CD14-positive monocyte (primary cell): ENCODE results near the gene DKKL1. TPM values are rescaled to one million over a fixed set of nuclear protein-coding genes. Genes with fewer than 3 reads are reported as not detected.

Experiments used
- DNase-seq, 3 donors: peaks; one replicate each; pipeline ENCODE4 v3.0.0-alpha.2; 2011 to 2022
- H2AFZ ChIP-seq: 2 replicates; pipeline ENCODE4 v1.6.0; 2012; ENCODE audit warnings: mild to moderate bottlenecking, low read depth, low read length, inconsistent platforms; ENCODE audit not compliant: insufficient read depth, poor library complexity, severe bottlenecking
- H3K27ac ChIP-seq, 2 donors: 1 replicate in 1 of 2; 2 replicates in 1 of 2; pipeline ENCODE4 v1.5.1; 2012 to 2013; ENCODE audit warnings: low read length in 2 of 2, control low read depth in 1 of 2, inconsistent platforms in 1 of 2, low read depth in 1 of 2, mild to moderate bottlenecking in 1 of 2
- H3K27me3 ChIP-seq, 2 donors: one replicate each; pipeline versions ENCODE4 v1.6.0 to v1.6.1; 2011 to 2013; ENCODE audit warnings: low read length in 2 of 2; ENCODE audit not compliant: control insufficient read depth in 2 of 2, insufficient read depth in 2 of 2
- H3K36me3 ChIP-seq, 2 donors: replicated peaks in 1 of 2; 1 replicate in 1 of 2; 2 replicates in 1 of 2; pipeline versions ENCODE4 v1.5.1 to v1.6.1; 2012 to 2013; ENCODE audit warnings: low read length in 2 of 2, control low read depth in 1 of 2, inconsistent platforms in 1 of 2, mild to moderate bottlenecking in 1 of 2; ENCODE audit not compliant: insufficient read depth in 2 of 2, control insufficient read depth in 1 of 2
- H3K4me1 ChIP-seq, 2 donors: 1 replicate in 1 of 2; 2 replicates in 1 of 2; pipeline versions ENCODE4 v1.5.1 to v1.6.1; 2012 to 2013; ENCODE audit warnings: low read length in 2 of 2, control low read depth in 1 of 2, inconsistent platforms in 1 of 2, mild to moderate bottlenecking in 1 of 2, moderate library complexity in 1 of 2; ENCODE audit not compliant: insufficient read depth in 2 of 2, control insufficient read depth in 1 of 2
- H3K4me2 ChIP-seq: replicated peaks from 2 replicates; pipeline ENCODE3; 2012; ENCODE audit warnings: low read length, moderate library complexity, mild to moderate bottlenecking; ENCODE audit not compliant: poor library complexity, severe bottlenecking; ENCODE audit errors: extremely low read depth
- H3K4me3 ChIP-seq, 3 experiments: fragments of 200-600 bp in 1 of 3; sonication (generic) in 1 of 3; replicated peaks in 1 of 3; 1 replicate in 2 of 3; 2 replicates in 1 of 3; pipeline ENCODE4 v1.5.1; 2011 to 2013; ENCODE audit warnings: low read length in 3 of 3, mild to moderate bottlenecking in 3 of 3, control low read depth in 2 of 3, low read depth in 2 of 3, inconsistent platforms in 1 of 3, moderate library complexity in 1 of 3
- H3K79me2 ChIP-seq: 2 replicates; pipeline ENCODE4 v1.6.0; 2012; ENCODE audit warnings: mild to moderate bottlenecking, control low read depth, inconsistent platforms, low read length, moderate library complexity; ENCODE audit not compliant: insufficient read depth
- H3K9ac ChIP-seq: 2 replicates; pipeline ENCODE4 v1.6.0; 2017; ENCODE audit warnings: low read length, mild to moderate bottlenecking; ENCODE audit not compliant: insufficient read depth, poor library complexity, severe bottlenecking
- H3K9me3 ChIP-seq, 2 donors: replicated peaks in 1 of 2; 1 replicate in 1 of 2; 2 replicates in 1 of 2; pipeline versions ENCODE4 v1.5.1 to v1.6.1; 2012 to 2013; ENCODE audit warnings: low read length in 2 of 2, control low read depth in 1 of 2; ENCODE audit not compliant: control insufficient read depth in 1 of 2, insufficient read depth in 1 of 2
- H4K20me1 ChIP-seq: 2 replicates; pipeline ENCODE4 v1.6.0; 2012; ENCODE audit warnings: mild to moderate bottlenecking, low read length, control low read depth, moderate library complexity; ENCODE audit not compliant: insufficient read depth
- H3K27ac Mint-ChIP-seq, 7 donors: one replicate each; pipeline ENCODE4 v1.8.0; 2020; ENCODE audit warnings: mild to moderate bottlenecking in 7 of 7, mixed read lengths in 7 of 7, moderate library complexity in 6 of 7, inconsistent platforms in 2 of 7
- H3K27me3 Mint-ChIP-seq, 3 donors: one replicate each; pipeline ENCODE4 v1.8.0; 2021 to 2022; ENCODE audit warnings: low read depth in 3 of 3, mild to moderate bottlenecking in 3 of 3, mixed read lengths in 3 of 3, moderate library complexity in 3 of 3, inconsistent platforms in 1 of 3
- H3K36me3 Mint-ChIP-seq, 2 donors: one replicate each; pipeline ENCODE4 v1.8.0; 2020; ENCODE audit warnings: mixed read lengths in 2 of 2, inconsistent platforms in 1 of 2, mild to moderate bottlenecking in 1 of 2
- H3K4me1 Mint-ChIP-seq: one replicate; pipeline ENCODE4 v1.8.0; 2020; ENCODE audit warnings: mild to moderate bottlenecking, mixed read lengths
- H3K4me3 Mint-ChIP-seq, 2 donors: one replicate each; pipeline ENCODE4 v1.8.0; 2020; ENCODE audit warnings: mild to moderate bottlenecking in 2 of 2, mixed read lengths in 2 of 2, moderate library complexity in 1 of 2
- H3K9me3 Mint-ChIP-seq, 7 donors: one replicate each; pipeline ENCODE4 v1.8.0; 2020 to 2022; ENCODE audit warnings: mixed read lengths in 7 of 7, mild to moderate bottlenecking in 6 of 7, moderate library complexity in 6 of 7, inconsistent platforms in 2 of 7
- CTCF ChIP-seq: fragments of 200-600 bp; IDR thresholded peaks from one replicate; pipeline ENCODE4 v1.8.0; 2022; ENCODE audit warnings: antibody characterized with exemption, mild to moderate bottlenecking
- WGBS: methylation state at CpG from one replicate; pipeline ENCODE4 v1.1.5; 2013; ENCODE audit warnings: missing lambda C conversion rate; ENCODE audit not compliant: insufficient coverage; 5-methylcytosine and 5-hydroxymethylcytosine counted together
- intact Hi-C, 2 donors: fragments of 100-400 bp; cut with micrococcal nuclease; formaldehyde crosslinking; loops; one replicate each; pipeline versions ENCODE4 v1.15.0 to v1.15.1; 2023
- polyA plus RNA-seq, 3 donors: library from polyadenylated mRNA; depleted of rRNA in 1 of 3; unstranded in 2 of 3; stranded (reverse) in 1 of 3; fragments of 300-500 nt in 2 of 3; fragments of >200 nt in 1 of 3; fragmentation: Illumina TruSeq in 2 of 3; gene quantifications; 1 replicate in 2 of 3; 2 replicates in 1 of 3; pipeline ENCODE4 v1.2.3, GENCODE V29; 2012 to 2021

Gene DKKL1
- polyA plus RNA-seq, 3 donors: not detected

DNA sequence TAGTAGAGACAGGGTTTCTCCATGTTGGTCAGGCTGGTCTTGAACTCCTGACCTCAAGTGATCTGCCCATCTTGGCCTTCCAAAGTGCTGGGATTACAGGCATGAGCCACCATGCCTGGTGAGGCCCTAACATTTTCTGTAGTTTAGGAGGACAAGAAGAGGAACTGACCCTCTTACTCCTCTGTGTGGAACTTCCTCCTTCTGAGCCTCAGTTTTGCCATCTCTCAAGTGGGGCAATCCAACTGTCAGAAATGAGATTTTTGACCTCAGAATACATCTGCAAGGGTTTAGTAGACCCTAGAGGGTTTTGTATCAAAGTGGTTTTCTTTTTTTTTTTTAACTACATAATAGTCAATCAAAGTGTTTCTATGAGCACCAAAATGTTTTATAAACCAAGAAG, 2.4 kb downstream of the DKKL1 start:
- peaks cover 21 to 33% of the 10 kb centered on the region in 2 donors for H3K9me3 ChIP-seq
- H3K36me3 ChIP-seq: no peaks in the 10 kb centered on the region
- no peak overlapping the region for H3K4me2 ChIP-seq
- intact Hi-C loops: no loop called here
- H3K79me2 ChIP-seq: no peaks in the 10 kb centered on the region
- Mint-ChIP-seq H3K27me3 (peaks cover 10 to 19% (median 10%) of the 10 kb centered on the region in 3 donors), H3K36me3 (peaks cover 0 to 3% of the 10 kb centered on the region in 2 donors), H3K4me1 (peaks cover 6% of the 10 kb centered on the region), H3K27ac (no peak overlapping the region), H3K4me3 (peak overlapping the region in 1 of 2 donors; percentile 26), H3K9me3 (peaks cover 11 to 39% (median 29%) of the 10 kb centered on the region in 7 donors)
- no peak overlapping the region for H3K9ac ChIP-seq
- H3K27me3 ChIP-seq: peaks cover 13 to 44% of the 10 kb centered on the region in 2 donors
- H3K4me1 ChIP-seq: peaks cover 12 to 27% of the 10 kb centered on the region in 2 donors
- no peak overlapping the region for H3K27ac ChIP-seq
- no peak for TF ChIP-seq CTCF
- H4K20me1 ChIP-seq: no peaks in the 10 kb centered on the region
- H3K4me3 ChIP-seq: no peak overlapping the region
- DNase-seq: no peak
- no peak overlapping the region for H2AFZ ChIP-seq

GRCh38 chr19:49368711-49369358, 5.2 kb downstream of the DKKL1 start:
- intact Hi-C loops: no loop called here
- H4K20me1 ChIP-seq: no peaks in the 10 kb centered on the region
- Mint-ChIP-seq H3K36me3 (peaks cover 0 to 3% of the 10 kb centered on the region in 2 donors), H3K27me3 (peaks cover 12 to 19% (median 12%) of the 10 kb centered on the region in 3 donors), H3K4me1 (no peaks in the 10 kb centered on the region), H3K4me3 (no peak overlapping the region), H3K27ac (no peak overlapping the region), H3K9me3 (peaks cover 11 to 33% (median 28%) of the 10 kb centered on the region in 7 donors)
- peaks cover 0 to 16% of the 10 kb centered on the region in 2 donors for H3K27me3 ChIP-seq
- H3K27ac ChIP-seq: no peak overlapping the region
- no peak overlapping the region for H2AFZ ChIP-seq
- peaks cover 5 to 7% of the 10 kb centered on the region in 2 donors for H3K4me1 ChIP-seq
- no peak for TF ChIP-seq CTCF
- H3K9me3 ChIP-seq: peaks cover 14 to 26% of the 10 kb centered on the region in 2 donors
- H3K4me2 ChIP-seq: no peak overlapping the region
- H3K36me3 ChIP-seq: no peaks in the 10 kb centered on the region
- no peak overlapping the region for H3K9ac ChIP-seq
- WGBS: no CpG with 5 or more reads among the region's 5 CpGs
- no peaks in the 10 kb centered on the region for H3K79me2 ChIP-seq
- H3K4me3 ChIP-seq: no peak overlapping the region
- no peak for DNase-seq
